ENCODE measurements around the gene KCNN2.
"Not testable (repeated sequence)": the region's sequence is repeated elsewhere in the genome, so short reads cannot be mapped to it uniquely, and the experiment has no call there.

Gene KCNN2

GRCh38 chr5:114419959-114420358 lies 58.1 kb downstream of the KCNN2 start:
- no peak for DNase-seq (ENCODE audit: low read depth)

- DNase-seq (ENCODE audit: low read depth) = no peak
These were observed 65.3 kb downstream of the KCNN2 start for GRCh38 chr5:114427204-114427603.

GRCh38 chr5:114430532-114430931 lies 68.7 kb downstream of the KCNN2 start:
- DNase-seq (ENCODE audit: low read depth) = no peak

- not testable (repeated sequence) for DNase-seq (ENCODE audit: low read depth)
These were observed 70.8 kb downstream of the KCNN2 start for GRCh38 chr5:114432684-114433083.

GRCh38 chr5:114434396-114435219 lies 72.7 kb downstream of the KCNN2 start:
- no peak for DNase-seq (ENCODE audit: low read depth)

- no peak for DNase-seq (ENCODE audit: low read depth)
These were observed 73.3 kb downstream of the KCNN2 start for GRCh38 chr5:114435220-114435481.

GRCh38 chr5:114435885-114436299 lies 74.0 kb downstream of the KCNN2 start:
- DNase-seq (ENCODE audit: low read depth) = no peak

- no peak for DNase-seq (ENCODE audit: low read depth)
These were observed 76.1 kb downstream of the KCNN2 start for GRCh38 chr5:114437936-114438335.

GRCh38 chr5:114438471-114438870 lies 76.6 kb downstream of the KCNN2 start:
- no peak for DNase-seq (ENCODE audit: low read depth)

- DNase-seq (ENCODE audit: low read depth) = no peak
These were observed 85.4 kb downstream of the KCNN2 start for GRCh38 chr5:114447084-114447773.

- DNase-seq (ENCODE audit: low read depth) = no peak
These were observed 86.6 kb downstream of the KCNN2 start for GRCh38 chr5:114448481-114448880.

GRCh38 chr5:114449860-114450421 lies 88.1 kb downstream of the KCNN2 start:
- DNase-seq (ENCODE audit: low read depth) = peak; percentile 7

- no peak for DNase-seq (ENCODE audit: low read depth)
These were observed 88.6 kb downstream of the KCNN2 start for GRCh38 chr5:114450437-114450836.

GRCh38 chr5:114458726-114459125 lies 96.9 kb downstream of the KCNN2 start:
- DNase-seq (ENCODE audit: low read depth) = no peak

GRCh38 chr5:114467171-114467570 lies 105.3 kb downstream of the KCNN2 start:
- DNase-seq (ENCODE audit: low read depth) = no peak

GRCh38 chr5:114467729-114468128 lies 105.9 kb downstream of the KCNN2 start:
- no peak for DNase-seq (ENCODE audit: low read depth)

GRCh38 chr5:114469372-114469771 lies 107.5 kb downstream of the KCNN2 start:
- DNase-seq (ENCODE audit: low read depth) = no peak

GRCh38 chr5:114471529-114471928 lies 109.7 kb downstream of the KCNN2 start:
- DNase-seq (ENCODE audit: low read depth) = no peak

- DNase-seq (ENCODE audit: low read depth) = no peak
These were observed 111.7 kb downstream of the KCNN2 start for GRCh38 chr5:114473541-114473940.

- DNase-seq (ENCODE audit: low read depth) = no peak
These were observed 116.0 kb downstream of the KCNN2 start for GRCh38 chr5:114477816-114478334.

- DNase-seq (ENCODE audit: low read depth) = no peak
These were observed 138.9 kb downstream of the KCNN2 start for GRCh38 chr5:114500756-114501155.

GRCh38 chr5:114504560-114504959 lies 142.7 kb downstream of the KCNN2 start:
- DNase-seq (ENCODE audit: low read depth) = no peak

GRCh38 chr5:114524221-114524620 lies 162.4 kb downstream of the KCNN2 start:
- DNase-seq (ENCODE audit: low read depth) = no peak

Data from activated T-cell treated with anti-CD3 and anti-CD28 coated beads for 1 hour (primary cell).